MM.1S (cell line): ENCODE results near the gene TXNDC8.
A peak's percentile ranks its signal among the peaks of the same experiment; 100 is the strongest.
"Not testable (repeated sequence)": the region's sequence is repeated elsewhere in the genome, so short reads cannot be mapped to it uniquely, and the experiment has no call there.

Experiments
- DNase-seq: peaks from one replicate; pipeline ENCODE4 v3.0.0-alpha.2; 2015
- H2AFZ ChIP-seq: fragments of 300-600 bp; sonication (generic); 2 replicates; pipeline ENCODE4 v1.6.0; 2016; ENCODE audit warnings: antibody characterized with exemption, low read length
- H3F3A ChIP-seq: fragments of 300-600 bp; sonication (generic); 2 replicates; pipeline ENCODE4 v1.6.1; 2016; ENCODE audit warnings: mild to moderate bottlenecking, antibody characterized with exemption, low read length, moderate library complexity, mixed read lengths; ENCODE audit not compliant: insufficient read depth
- H3K27ac ChIP-seq: fragments of 300-600 bp; sonication (generic); 2 replicates; pipeline ENCODE4 v1.5.1; 2016; ENCODE audit warnings: mild to moderate bottlenecking, low read length
- H3K27me3 ChIP-seq: fragments of 300-600 bp; sonication (generic); replicated peaks from 2 replicates; pipeline ENCODE4 v1.6.0; 2016; ENCODE audit warnings: low read length; ENCODE audit not compliant: insufficient read depth
- H3K36me3 ChIP-seq: fragments of 300-600 bp; sonication (generic); replicated peaks from 2 replicates; pipeline ENCODE4 v1.6.1; 2016; ENCODE audit warnings: mild to moderate bottlenecking, low read length, mixed read lengths; ENCODE audit not compliant: insufficient read depth
- H3K4me1 ChIP-seq: fragments of 300-600 bp; sonication (generic); 2 replicates; pipeline ENCODE4 v1.6.1; 2016; ENCODE audit warnings: low read length, mixed read lengths
- H3K4me2 ChIP-seq: fragments of 300-600 bp; sonication (generic); 2 replicates; pipeline ENCODE4 v1.6.0; 2016; ENCODE audit warnings: low read depth, low read length
- H3K4me3 ChIP-seq: fragments of 300-600 bp; sonication (generic); 2 replicates; pipeline ENCODE4 v1.5.1; 2016; ENCODE audit warnings: low read length, mixed read lengths
- H3K79me2 ChIP-seq: fragments of 300-600 bp; sonication (generic); 2 replicates; pipeline ENCODE4 v1.6.1; 2016; ENCODE audit warnings: mixed run types, low read length, mixed read lengths
- H3K9ac ChIP-seq: fragments of 300-600 bp; sonication (generic); 2 replicates; pipeline ENCODE4 v1.6.1; 2016; ENCODE audit warnings: low read length, mixed read lengths
- H3K9me2 ChIP-seq: fragments of 300-600 bp; sonication (generic); replicated peaks from 2 replicates; pipeline ENCODE4 v1.6.1; 2016; ENCODE audit warnings: mild to moderate bottlenecking, low read length, mixed read lengths; ENCODE audit not compliant: insufficient read depth
- H3K9me3 ChIP-seq: fragments of 300-600 bp; sonication (generic); replicated peaks from 2 replicates; pipeline ENCODE4 v1.6.1; 2016; ENCODE audit warnings: mild to moderate bottlenecking, low read length, mixed read lengths; ENCODE audit not compliant: insufficient read depth
- H4K20me1 ChIP-seq: fragments of 300-600 bp; sonication (generic); 2 replicates; pipeline ENCODE4 v1.6.1; 2016; ENCODE audit warnings: mild to moderate bottlenecking, low read length, moderate library complexity, mixed read lengths; ENCODE audit not compliant: insufficient read depth
- CTCF ChIP-seq: fragments of 300-600 bp; sonication (generic); IDR thresholded peaks from 2 replicates; pipeline ENCODE4 v1.5.1; 2016; ENCODE audit warnings: antibody characterized with exemption, low read length, mixed read lengths
- EZH2 ChIP-seq: fragments of 300-600 bp; sonication (generic); optimal IDR thresholded peaks from 2 replicates; pipeline ENCODE3; 2017; ENCODE audit warnings: low read depth, mild to moderate bottlenecking, antibody characterized with exemption, low read length, mixed read lengths
- EZH2phosphoT487 ChIP-seq: fragments of 300-600 bp; sonication (generic); IDR thresholded peaks from 2 replicates; pipeline ENCODE4 v1.6.1; 2018; ENCODE audit warnings: antibody characterized with exemption, low read length

Gene TXNDC8

DNA sequence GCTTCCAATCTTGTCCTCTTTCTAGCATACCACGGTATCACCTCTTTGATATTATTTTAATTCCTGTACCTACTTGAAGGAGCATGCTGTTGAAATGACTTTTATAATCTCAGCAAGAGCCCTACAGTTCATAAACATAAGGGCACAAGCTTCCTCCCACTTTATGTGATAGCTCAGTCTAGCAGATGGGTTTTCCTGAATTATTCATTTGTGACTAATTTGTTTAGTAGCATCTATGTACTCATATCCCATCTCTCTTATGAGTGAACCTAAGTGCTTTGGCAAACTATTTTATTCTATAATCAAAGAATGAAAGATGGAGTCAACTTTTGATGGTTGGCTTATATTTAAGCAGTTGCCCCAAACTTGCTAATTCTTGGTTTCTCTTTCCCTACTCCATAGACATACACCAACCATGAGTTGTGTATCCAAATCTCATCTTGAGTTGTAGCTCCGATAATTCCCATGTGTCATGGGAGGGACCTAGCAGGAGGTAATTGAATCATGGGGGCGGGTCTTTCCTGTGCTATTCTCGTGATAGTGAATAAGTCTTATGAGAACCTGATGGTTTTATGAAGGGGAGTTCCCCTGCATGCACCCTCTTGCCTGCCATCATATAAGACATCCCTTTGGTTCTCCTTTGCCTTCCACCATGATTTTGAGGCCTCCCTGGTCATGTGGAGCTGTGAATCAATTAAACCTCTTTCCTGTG is 17.7 kb downstream of the TXNDC8 start:
- Histone ChIP-seq H3K9ac (no peak overlapping the region), H3K9me3 (no peaks in the 10 kb centered on the region)
- TF ChIP-seq EZH2 (no peak), CTCF (no peak), EZH2phosphoT487 (no peak)

GRCh38 chr9:110317911-110318310 is 19.8 kb downstream of the TXNDC8 start:
- no peaks in the 10 kb centered on the region for H3K36me3 ChIP-seq
- no peaks in the 10 kb centered on the region for H3K9me3 ChIP-seq
- H3K79me2 ChIP-seq = no peaks in the 10 kb centered on the region
- no peaks in the 10 kb centered on the region for H4K20me1 ChIP-seq
- H3K9ac ChIP-seq = no peak overlapping the region
- H3K27ac ChIP-seq = no peak overlapping the region
- no peaks in the 10 kb centered on the region for H3K27me3 ChIP-seq
- H3F3A ChIP-seq = peaks cover 13% of the 10 kb centered on the region
- DNase-seq = no peak
- H2AFZ ChIP-seq = no peak overlapping the region
- H3K4me2 ChIP-seq = no peak overlapping the region
- TF ChIP-seq EZH2phosphoT487 (no peak), EZH2 (no peak), CTCF (no peak)
- H3K4me3 ChIP-seq = no peak overlapping the region
- no peaks in the 10 kb centered on the region for H3K9me2 ChIP-seq
- peaks cover 12% of the 10 kb centered on the region for H3K4me1 ChIP-seq

More for the DNA sequence above, 17.7 kb downstream of the TXNDC8 start:
- Histone ChIP-seq H3K9me2 (no peaks in the 10 kb centered on the region), H3K36me3 (no peaks in the 10 kb centered on the region), H3K4me1 (peaks cover 12% of the 10 kb centered on the region), H2AFZ (no peak overlapping the region), H4K20me1 (no peaks in the 10 kb centered on the region), H3K4me2 (no peak overlapping the region), H3F3A (peaks cover 13% of the 10 kb centered on the region), H3K27ac (no peak overlapping the region), H3K79me2 (no peaks in the 10 kb centered on the region), H3K27me3 (no peaks in the 10 kb centered on the region), H3K4me3 (no peak overlapping the region)
- no peak for DNase-seq

DNA sequence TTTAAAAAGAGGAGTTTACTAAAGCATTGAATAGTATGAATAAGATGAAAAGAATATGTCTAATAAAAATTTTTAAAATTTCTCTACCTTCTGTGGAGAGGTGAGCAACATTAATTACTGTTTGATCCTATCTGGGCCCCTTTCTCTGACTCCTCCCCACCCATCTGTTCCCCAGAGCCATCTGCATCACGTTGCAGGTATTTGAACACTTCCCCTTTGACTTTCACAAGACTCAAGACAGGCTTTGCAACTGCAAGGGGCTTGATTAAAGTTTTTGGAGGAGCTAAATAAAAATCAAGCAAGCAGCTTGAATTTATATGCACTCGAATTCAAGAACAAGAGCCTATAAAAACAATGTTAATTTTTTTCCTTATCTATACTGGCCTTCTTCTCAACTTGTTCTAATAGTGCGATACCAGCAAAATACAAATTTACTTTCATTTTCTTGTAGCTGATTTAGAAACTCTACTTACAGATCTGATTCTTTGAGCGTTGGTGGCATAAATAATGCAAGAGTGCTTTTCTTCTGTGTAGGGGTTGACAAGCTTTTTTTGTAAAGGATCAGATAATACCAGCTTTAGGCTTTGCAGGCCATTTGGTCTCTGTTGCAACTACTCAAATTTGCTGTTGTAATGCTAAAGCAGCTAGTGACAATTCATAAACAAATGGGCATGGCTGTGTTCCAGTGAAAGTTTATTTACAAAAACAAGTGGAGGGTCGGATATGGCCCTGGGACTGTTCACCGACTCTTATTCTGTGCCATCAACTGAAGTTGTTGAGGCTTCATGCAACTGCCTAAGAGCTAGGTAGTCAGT is 21.2 kb downstream of the TXNDC8 start:
- H3F3A ChIP-seq = peaks cover 13% of the 10 kb centered on the region
- peak overlapping the region; percentile 74 for H2AFZ ChIP-seq
- no peaks in the 10 kb centered on the region for H4K20me1 ChIP-seq
- H3K4me3 ChIP-seq = peak overlapping the region; percentile 62
- H3K79me2 ChIP-seq = no peaks in the 10 kb centered on the region
- no peaks in the 10 kb centered on the region for H3K36me3 ChIP-seq
- peak overlapping the region; percentile 63; the same call in 1 of the 2 replicates for H3K27ac ChIP-seq
- no peaks in the 10 kb centered on the region for H3K27me3 ChIP-seq
- TF ChIP-seq CTCF = no peak
- no peak for TF ChIP-seq EZH2phosphoT487
- no peak for TF ChIP-seq EZH2
- 0 out of 2 replicates have a peak overlapping the region, but pooled peaks have one; percentile 22 for H3K9ac ChIP-seq
- no peaks in the 10 kb centered on the region for H3K9me2 ChIP-seq
- H3K4me1 ChIP-seq = peaks cover 12% of the 10 kb centered on the region
- H3K4me2 ChIP-seq = peak overlapping the region; percentile 75
- H3K9me3 ChIP-seq = no peaks in the 10 kb centered on the region
- peak; percentile 79 for DNase-seq

DNA sequence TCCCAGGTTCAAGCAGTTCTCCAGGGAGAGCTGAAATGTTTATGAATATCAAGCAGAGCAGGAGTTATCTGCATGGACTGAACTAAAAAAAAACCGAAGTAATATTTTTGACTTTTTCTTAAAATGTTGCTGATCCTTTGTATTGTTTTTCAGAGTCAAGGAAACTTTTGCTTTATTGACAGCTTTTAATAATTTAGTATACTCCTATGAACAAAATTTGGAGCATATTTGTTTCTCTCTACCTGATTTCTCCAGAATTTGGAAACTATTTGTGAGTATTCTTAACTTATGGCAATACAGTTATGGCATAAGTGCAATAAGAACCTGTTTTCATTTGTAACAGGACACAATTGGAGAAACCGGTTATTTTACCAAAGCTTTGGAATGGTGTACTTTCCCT is 25.7 kb downstream of the TXNDC8 start:
- not testable (repeated sequence) for DNase-seq, H3K4me3 ChIP-seq, H3K9me2 ChIP-seq, H3K27me3 ChIP-seq, H4K20me1 ChIP-seq, H3K79me2 ChIP-seq, H2AFZ ChIP-seq, H3K36me3 ChIP-seq, H3K9me3 ChIP-seq, H3K9ac ChIP-seq, H3K27ac ChIP-seq, H3K4me2 ChIP-seq
- Histone ChIP-seq H3K4me1 (peaks cover 32% of the 10 kb centered on the region), H3F3A (peaks cover 35% of the 10 kb centered on the region)
